HG02981 (cell line): ENCODE data around the gene SLC35F6.
"Not testable (repeated sequence)": the region's sequence is repeated elsewhere in the genome, so short reads cannot be mapped to it uniquely, and the experiment has no call there.

ENCODE experiments used
- ATAC-seq: cut with Tn5 transposase; IDR thresholded peaks from one replicate; pipeline ENCODE4 v1.9.1; 2021; ENCODE audit warnings: mild to moderate bottlenecking, moderate library complexity; ENCODE audit not compliant: unreplicated experiment

Gene SLC35F6

GRCh38 chr2:26730549-26731344 is 33.3 kb upstream of the SLC35F6 start:
- no peak for ATAC-seq

- ATAC-seq, result no peak
These were observed 32.4 kb upstream of the SLC35F6 start for GRCh38 chr2:26731714-26732113.

GRCh38 chr2:26732446-26732845 is 31.6 kb upstream of the SLC35F6 start:
- no peak for ATAC-seq

- no peak for ATAC-seq
These were observed 30.7 kb upstream of the SLC35F6 start for GRCh38 chr2:26733413-26733812.

- no peak for ATAC-seq
These were observed 29.0 kb upstream of the SLC35F6 start for GRCh38 chr2:26735097-26735496.

GRCh38 chr2:26735883-26736588 is 28.0 kb upstream of the SLC35F6 start:
- no peak for ATAC-seq

GRCh38 chr2:26737221-26737620 is 26.9 kb upstream of the SLC35F6 start:
- no peak for ATAC-seq

- ATAC-seq, result no peak
These were observed 25.6 kb upstream of the SLC35F6 start for GRCh38 chr2:26738481-26738880.

GRCh38 chr2:26739514-26739913 is 24.6 kb upstream of the SLC35F6 start:
- no peak for ATAC-seq

GRCh38 chr2:26740346-26740745 is 23.7 kb upstream of the SLC35F6 start:
- no peak for ATAC-seq

GRCh38 chr2:26740890-26741302 is 23.2 kb upstream of the SLC35F6 start:
- no peak for ATAC-seq

GRCh38 chr2:26742048-26742770 is 21.9 kb upstream of the SLC35F6 start:
- no peak for ATAC-seq

GRCh38 chr2:26743852-26744251 is 20.2 kb upstream of the SLC35F6 start:
- no peak for ATAC-seq

- no peak for ATAC-seq
These were observed 19.1 kb upstream of the SLC35F6 start for GRCh38 chr2:26744953-26745352.

- no peak for ATAC-seq
These were observed 18.3 kb upstream of the SLC35F6 start for GRCh38 chr2:26745609-26746327.

- no peak for ATAC-seq
These were observed 17.1 kb upstream of the SLC35F6 start for GRCh38 chr2:26746934-26747333.

GRCh38 chr2:26749787-26750420 is 14.2 kb upstream of the SLC35F6 start:
- not testable (repeated sequence) for ATAC-seq

- not testable (repeated sequence) for ATAC-seq
These were observed 13.6 kb upstream of the SLC35F6 start for GRCh38 chr2:26750467-26750866.

GRCh38 chr2:26752656-26753055 is 11.4 kb upstream of the SLC35F6 start:
- ATAC-seq, result no peak

- ATAC-seq, result no peak
These were observed 9.5 kb upstream of the SLC35F6 start for GRCh38 chr2:26754539-26754938.
